Measurements from ENCODE around the gene ERGIC1.

Gene ERGIC1

GRCh38 chr5:172886974-172887501 is 53.0 kb downstream of the ERGIC1 start:
- H3K36me3 ChIP-seq (replicated peaks; ENCODE audit: insufficient read depth, low read length), result peaks cover 3% of the 10 kb centered on the region; the same call in 1 of the 2 replicates
- no peak overlapping the region for H3K9ac ChIP-seq (ENCODE audit: low read length)
- H3K27ac ChIP-seq (ENCODE audit: low read length), result no peak overlapping the region
- H3K9me2 ChIP-seq (replicated peaks; ENCODE audit: insufficient read depth, low read length), result no peaks in the 10 kb centered on the region
- H3K27me3 ChIP-seq (replicated peaks; ENCODE audit: insufficient read depth, low read length), result no peaks in the 10 kb centered on the region
- no peak overlapping the region for H2AFZ ChIP-seq (ENCODE audit: low read length)
- H3K9me3 ChIP-seq (replicated peaks; ENCODE audit: insufficient read depth, low read length), result no peaks in the 10 kb centered on the region
- no peak for DNase-seq
- H3K4me2 ChIP-seq (ENCODE audit: low read depth, low read length), result no peak overlapping the region
- no peaks in the 10 kb centered on the region for H3F3A ChIP-seq (ENCODE audit: insufficient read depth, low read length)
- peaks cover 88% of the 10 kb centered on the region for H3K79me2 ChIP-seq (ENCODE audit: low read length)
- peaks cover 10% of the 10 kb centered on the region; the same call in 1 of the 2 replicates for H4K20me1 ChIP-seq (ENCODE audit: insufficient read depth, low read length)
- TF ChIP-seq CTCF (IDR thresholded peaks at IDR 0.05; ENCODE audit: low read length), result no peak
- no peak for TF ChIP-seq EZH2 (optimal IDR thresholded peaks at IDR 0.05; ENCODE audit: low read depth, low read length)
- H3K4me1 ChIP-seq (ENCODE audit: low read length), result no peaks in the 10 kb centered on the region
- H3K4me3 ChIP-seq (ENCODE audit: low read length), result no peak overlapping the region

GRCh38 chr5:172887692-172888091 is 53.6 kb downstream of the ERGIC1 start:
- H3K4me3 ChIP-seq (ENCODE audit: low read length), result no peak overlapping the region
- H4K20me1 ChIP-seq (ENCODE audit: insufficient read depth, low read length), result peaks cover 8% of the 10 kb centered on the region; the same call in 1 of the 2 replicates
- no peak overlapping the region for H3K9ac ChIP-seq (ENCODE audit: low read length)
- TF ChIP-seq EZH2 (optimal IDR thresholded peaks at IDR 0.05; ENCODE audit: low read depth, low read length), result no peak
- no peak for TF ChIP-seq EZH2phosphoT487 (IDR thresholded peaks at IDR 0.05; ENCODE audit: low read length)
- no peak overlapping the region for H3K4me2 ChIP-seq (ENCODE audit: low read depth, low read length)
- H3K27me3 ChIP-seq (replicated peaks; ENCODE audit: insufficient read depth, low read length), result no peaks in the 10 kb centered on the region
- no peak overlapping the region for H2AFZ ChIP-seq (ENCODE audit: low read length)
- H3K9me2 ChIP-seq (replicated peaks; ENCODE audit: insufficient read depth, low read length), result no peaks in the 10 kb centered on the region
- peaks cover 3% of the 10 kb centered on the region; the same call in 1 of the 2 replicates for H3K36me3 ChIP-seq (replicated peaks; ENCODE audit: insufficient read depth, low read length)
- no peaks in the 10 kb centered on the region for H3K4me1 ChIP-seq (ENCODE audit: low read length)
- H3F3A ChIP-seq (ENCODE audit: insufficient read depth, low read length), result no peaks in the 10 kb centered on the region
- H3K79me2 ChIP-seq (ENCODE audit: low read length), result peaks cover 88% of the 10 kb centered on the region
- no peak overlapping the region for H3K27ac ChIP-seq (ENCODE audit: low read length)
- H3K9me3 ChIP-seq (replicated peaks; ENCODE audit: insufficient read depth, low read length), result no peaks in the 10 kb centered on the region
- DNase-seq, result no peak

GRCh38 chr5:172890659-172891058 is 56.6 kb downstream of the ERGIC1 start:
- Histone ChIP-seq H3K27me3 (replicated peaks; ENCODE audit: insufficient read depth, low read length) (no peaks in the 10 kb centered on the region), H3F3A (ENCODE audit: insufficient read depth, low read length) (no peaks in the 10 kb centered on the region), H3K4me3 (ENCODE audit: low read length) (no peak overlapping the region), H4K20me1 (ENCODE audit: insufficient read depth, low read length) (0 out of 2 replicates have a peak, but pooled peaks cover 3% of the 10 kb centered on the region), H3K9ac (ENCODE audit: low read length) (no peak overlapping the region), H3K27ac (ENCODE audit: low read length) (no peak overlapping the region), H3K36me3 (replicated peaks; ENCODE audit: insufficient read depth, low read length) (peaks cover 2% of the 10 kb centered on the region; the same call in 1 of the 2 replicates), H3K4me2 (ENCODE audit: low read depth, low read length) (no peak overlapping the region), H3K79me2 (ENCODE audit: low read length) (peaks cover 81% of the 10 kb centered on the region), H3K4me1 (ENCODE audit: low read length) (no peaks in the 10 kb centered on the region), H3K9me2 (replicated peaks; ENCODE audit: insufficient read depth, low read length) (no peaks in the 10 kb centered on the region), H2AFZ (ENCODE audit: low read length) (no peak overlapping the region), H3K9me3 (replicated peaks; ENCODE audit: insufficient read depth, low read length) (no peaks in the 10 kb centered on the region)
- DNase-seq, result no peak
- TF ChIP-seq EZH2phosphoT487 (IDR thresholded peaks at IDR 0.05; ENCODE audit: low read length) (no peak), CTCF (IDR thresholded peaks at IDR 0.05; ENCODE audit: low read length) (no peak), EZH2 (optimal IDR thresholded peaks at IDR 0.05; ENCODE audit: low read depth, low read length) (no peak)

- TF ChIP-seq EZH2 (optimal IDR thresholded peaks at IDR 0.05; ENCODE audit: low read depth, low read length) (no peak), CTCF (IDR thresholded peaks at IDR 0.05; ENCODE audit: low read length) (no peak), EZH2phosphoT487 (IDR thresholded peaks at IDR 0.05; ENCODE audit: low read length) (no peak)
- no peak for DNase-seq
- no peak overlapping the region for H2AFZ ChIP-seq (ENCODE audit: low read length)
- H3K4me1 ChIP-seq (ENCODE audit: low read length), result no peaks in the 10 kb centered on the region
- H3K27me3 ChIP-seq (replicated peaks; ENCODE audit: insufficient read depth, low read length), result no peaks in the 10 kb centered on the region
- H3K9me3 ChIP-seq (replicated peaks; ENCODE audit: insufficient read depth, low read length), result no peaks in the 10 kb centered on the region
- peaks cover 2% of the 10 kb centered on the region; the same call in 1 of the 2 replicates for H3K36me3 ChIP-seq (replicated peaks; ENCODE audit: insufficient read depth, low read length)
- H4K20me1 ChIP-seq (ENCODE audit: insufficient read depth, low read length), result 0 out of 2 replicates have a peak, but pooled peaks cover 3% of the 10 kb centered on the region
- no peak overlapping the region for H3K4me3 ChIP-seq (ENCODE audit: low read length)
- no peak overlapping the region for H3K27ac ChIP-seq (ENCODE audit: low read length)
- H3F3A ChIP-seq (ENCODE audit: insufficient read depth, low read length), result no peaks in the 10 kb centered on the region
- peaks cover 77% of the 10 kb centered on the region for H3K79me2 ChIP-seq (ENCODE audit: low read length)
- no peak overlapping the region for H3K9ac ChIP-seq (ENCODE audit: low read length)
- no peaks in the 10 kb centered on the region for H3K9me2 ChIP-seq (replicated peaks; ENCODE audit: insufficient read depth, low read length)
- no peak overlapping the region for H3K4me2 ChIP-seq (ENCODE audit: low read depth, low read length)
Measured at GRCh38 chr5:172891716-172892421, 57.8 kb downstream of the ERGIC1 start.
